HepG2 (cell line): ENCODE results near the gene BYSL. TPM values are rescaled to one million over a fixed set of nuclear protein-coding genes. Genes with fewer than 3 reads are reported as not detected.

Experiments
- CENPT ChIP-seq: sonication (generic); formaldehyde crosslinking; IDR thresholded peaks from 2 replicates; pipeline ENCODE4 v1.8.0; 2022; ENCODE audit warnings: low read depth, mild to moderate bottlenecking, moderate library complexity, missing genetic modification reagents
- CHCHD3 ChIP-seq: sonication (generic); formaldehyde crosslinking; IDR thresholded peaks from 2 replicates; pipeline ENCODE4 v1.8.0; 2022; ENCODE audit warnings: mild to moderate bottlenecking, missing genetic modification reagents, moderate library complexity
- FIP1L1 ChIP-seq: fragments of 200-400 bp; formaldehyde crosslinking; IDR thresholded peaks from 2 replicates; pipeline ENCODE4 v1.6.1; 2018; ENCODE audit warnings: low read depth, mild to moderate bottlenecking, low read length, moderate library complexity, borderline replicate concordance; ENCODE audit not compliant: insufficient read depth
- GABPA ChIP-seq, 2 experiments: IDR thresholded peaks; 2 replicates each; pipeline ENCODE4 v1.6.1; 2011 to 2016; ENCODE audit warnings: low read depth in 2 of 2, low read length in 1 of 2, missing biosample characterization in 1 of 2, missing genetic modification characterization in 1 of 2
- GFI1 ChIP-seq: sonication (generic); formaldehyde crosslinking; IDR thresholded peaks from 2 replicates; pipeline ENCODE4 v1.5.0; 2020; ENCODE audit warnings: missing genetic modification reagents, mild to moderate bottlenecking, borderline replicate concordance
- HNRNPL ChIP-seq: fragments of 200-400 bp; formaldehyde crosslinking; IDR thresholded peaks from 2 replicates; pipeline ENCODE4 v1.6.1; 2017; ENCODE audit warnings: mild to moderate bottlenecking, low read depth, low read length
- MYC ChIP-seq: sonication (generic); formaldehyde crosslinking; IDR thresholded peaks from 2 replicates; pipeline ENCODE4 v1.9.0; 2021; ENCODE audit warnings: missing genetic modification reagents, borderline replicate concordance
- RBM22 ChIP-seq: fragments of 200-400 bp; formaldehyde crosslinking; optimal IDR thresholded peaks from 2 replicates; pipeline ENCODE3; 2017; ENCODE audit warnings: mild to moderate bottlenecking, low read length, moderate library complexity
- TCF12 ChIP-seq, 2 experiments: fragments of 450-650 bp in 1 of 2; sonication (generic) in 1 of 2; formaldehyde crosslinking in 1 of 2; IDR thresholded peaks; 2 replicates each; pipeline versions ENCODE4 v1.6.1 to v1.8.0; 2017 to 2022; ENCODE audit warnings: antibody characterized with exemption in 1 of 2, mild to moderate bottlenecking in 1 of 2, missing genetic modification reagents in 1 of 2, moderate library complexity in 1 of 2
- TRIM24 ChIP-seq: sonication (generic); formaldehyde crosslinking; IDR thresholded peaks from 2 replicates; pipeline ENCODE4 v1.8.0; 2022; ENCODE audit warnings: mild to moderate bottlenecking, missing genetic modification reagents
- ZBTB3 ChIP-seq: sonication (generic); formaldehyde crosslinking; IDR thresholded peaks from 2 replicates; pipeline ENCODE4 v1.4.0; 2020; ENCODE audit warnings: low read depth, mild to moderate bottlenecking, moderate library complexity, missing genetic modification reagents, borderline replicate concordance
- ZKSCAN1 ChIP-seq: fragments of 150-350 bp; IDR thresholded peaks from 2 replicates; pipeline ENCODE4 v1.6.1; 2014; ENCODE audit warnings: low read length
- ZNF138 ChIP-seq: sonication (generic); formaldehyde crosslinking; IDR thresholded peaks from 2 replicates; pipeline ENCODE4 v1.5.0; 2020; ENCODE audit warnings: mild to moderate bottlenecking, low read depth, missing genetic modification reagents
- ZNF160 ChIP-seq: sonication (generic); formaldehyde crosslinking; IDR thresholded peaks from 2 replicates; pipeline ENCODE4 v1.8.0; 2022; ENCODE audit warnings: mild to moderate bottlenecking, inconsistent platforms, missing genetic modification reagents
- ZNF224 ChIP-seq: sonication (generic); formaldehyde crosslinking; IDR thresholded peaks from 2 replicates; pipeline ENCODE4 v1.5.0; 2020; ENCODE audit warnings: mild to moderate bottlenecking, missing genetic modification reagents
- ZNF232 ChIP-seq: sonication (generic); formaldehyde crosslinking; IDR thresholded peaks from 2 replicates; pipeline ENCODE4 v1.4.0; 2020; ENCODE audit warnings: missing genetic modification reagents, borderline replicate concordance
- ZNF292 ChIP-seq: sonication (generic); formaldehyde crosslinking; IDR thresholded peaks from 2 replicates; pipeline ENCODE4 v1.8.1; 2022; ENCODE audit warnings: mild to moderate bottlenecking, low read depth, missing genetic modification reagents, borderline replicate concordance
- ZNF329 ChIP-seq: sonication (generic); formaldehyde crosslinking; IDR thresholded peaks from 2 replicates; pipeline ENCODE4 v1.9.0; 2021; ENCODE audit warnings: low read depth, mild to moderate bottlenecking, missing genetic modification reagents
- polyA plus RNA-seq, 8 experiments: library from polyadenylated mRNA; depleted of rRNA in 3 of 8; stranded (reverse) in 7 of 8; unstranded in 1 of 8; fragments of >200 nt; fragmentation: Illumina TruSeq in 4 of 8; extraction: Trizol in 4 of 8; gene quantifications; 2 replicates each; pipeline versions ENCODE4 v1.2.1 to v1.2.3, GENCODE V29; 2011 to 2016; ENCODE audit warnings: low read depth in 4 of 8, missing spikeins in 1 of 8, mixed read lengths in 1 of 8; ENCODE audit not compliant: insufficient read depth in 1 of 8
- total RNA-seq, 5 experiments: library from RNA; depleted of rRNA; stranded (reverse); fragments of >200 nt; fragmentation: Illumina TruSeq; extraction: Trizol; gene quantifications; 2 replicates each; pipeline ENCODE4 v1.2.3, GENCODE V29; 2016; ENCODE audit warnings: low read depth in 1 of 5
- TF ChIP-seq, protein P1 (sequence below): sonication (generic); formaldehyde crosslinking; IDR thresholded peaks from 2 replicates; pipeline ENCODE4 v1.5.0; 2020; ENCODE audit warnings: mild to moderate bottlenecking, low read depth, missing genetic modification reagents, borderline replicate concordance
- TF ChIP-seq, protein P2 (sequence below): sonication (generic); formaldehyde crosslinking; IDR thresholded peaks from 2 replicates; pipeline ENCODE4 v1.5.0; 2020; ENCODE audit warnings: mild to moderate bottlenecking, missing genetic modification reagents
- TF ChIP-seq, protein P3 (sequence below): sonication (generic); formaldehyde crosslinking; IDR thresholded peaks from 2 replicates; pipeline ENCODE4 v1.4.0; 2020; ENCODE audit warnings: missing genetic modification reagents, mild to moderate bottlenecking, borderline replicate concordance

The BYSL gene
- total and polyA plus RNA-seq, 2 of the 13 experiments (the other 11 are each of a cell fraction or from before 2014, with no cell fraction given): 27.9 to 28.6 TPM

DNA sequence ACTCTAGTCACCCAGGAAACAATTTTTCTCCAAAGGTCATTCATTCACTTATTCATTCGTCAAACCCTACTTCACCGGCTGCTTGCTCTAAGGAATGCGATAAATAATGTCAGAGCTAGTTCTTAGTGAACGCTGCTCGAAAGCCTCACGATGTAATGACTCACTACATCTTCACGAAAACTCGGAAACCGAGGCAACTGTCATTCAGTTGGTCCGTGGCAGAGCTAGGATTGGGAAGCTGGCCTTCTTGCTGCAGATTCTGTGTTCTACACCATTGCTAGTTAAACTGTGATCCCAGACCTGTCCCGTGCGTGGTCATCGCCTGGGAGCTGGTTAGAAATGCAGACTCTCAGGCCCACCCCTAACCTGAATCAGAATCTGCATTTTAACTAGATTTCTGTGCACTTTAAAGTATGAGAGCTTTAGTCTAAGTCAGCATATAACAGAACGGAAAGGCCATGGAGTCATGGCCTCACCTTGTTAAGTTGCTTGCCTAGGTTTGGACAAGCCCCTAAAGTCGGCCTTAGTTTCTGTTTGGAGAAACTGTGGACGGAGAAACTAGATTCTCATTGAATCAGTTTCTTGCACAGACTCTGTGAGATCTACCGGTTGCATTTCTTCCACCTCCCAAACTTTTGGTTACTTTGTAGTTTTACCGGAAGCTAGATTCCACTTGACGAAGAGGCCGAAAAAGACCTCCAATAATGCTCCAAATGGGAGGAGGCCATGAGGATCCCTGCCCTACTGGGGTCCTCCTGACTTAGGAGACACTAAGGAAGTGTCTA, 21.0 kb downstream of the BYSL start (continued):
- no peak for TF ChIP-seq MYC (CRISPR knock-in tag)
- peak; percentile 47; the same call in 1 of the 2 replicates for TF ChIP-seq ZNF138 (CRISPR knock-in tag)
- no peak for TF ChIP-seq ZBTB3 (CRISPR knock-in tag)
- TF ChIP-seq, protein P1, sequence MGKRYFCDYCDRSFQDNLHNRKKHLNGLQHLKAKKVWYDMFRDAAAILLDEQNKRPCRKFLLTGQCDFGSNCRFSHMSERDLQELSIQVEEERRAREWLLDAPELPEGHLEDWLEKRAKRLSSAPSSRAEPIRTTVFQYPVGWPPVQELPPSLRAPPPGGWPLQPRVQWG (CRISPR knock-in tag): no peak
- TF ChIP-seq, protein P2, sequence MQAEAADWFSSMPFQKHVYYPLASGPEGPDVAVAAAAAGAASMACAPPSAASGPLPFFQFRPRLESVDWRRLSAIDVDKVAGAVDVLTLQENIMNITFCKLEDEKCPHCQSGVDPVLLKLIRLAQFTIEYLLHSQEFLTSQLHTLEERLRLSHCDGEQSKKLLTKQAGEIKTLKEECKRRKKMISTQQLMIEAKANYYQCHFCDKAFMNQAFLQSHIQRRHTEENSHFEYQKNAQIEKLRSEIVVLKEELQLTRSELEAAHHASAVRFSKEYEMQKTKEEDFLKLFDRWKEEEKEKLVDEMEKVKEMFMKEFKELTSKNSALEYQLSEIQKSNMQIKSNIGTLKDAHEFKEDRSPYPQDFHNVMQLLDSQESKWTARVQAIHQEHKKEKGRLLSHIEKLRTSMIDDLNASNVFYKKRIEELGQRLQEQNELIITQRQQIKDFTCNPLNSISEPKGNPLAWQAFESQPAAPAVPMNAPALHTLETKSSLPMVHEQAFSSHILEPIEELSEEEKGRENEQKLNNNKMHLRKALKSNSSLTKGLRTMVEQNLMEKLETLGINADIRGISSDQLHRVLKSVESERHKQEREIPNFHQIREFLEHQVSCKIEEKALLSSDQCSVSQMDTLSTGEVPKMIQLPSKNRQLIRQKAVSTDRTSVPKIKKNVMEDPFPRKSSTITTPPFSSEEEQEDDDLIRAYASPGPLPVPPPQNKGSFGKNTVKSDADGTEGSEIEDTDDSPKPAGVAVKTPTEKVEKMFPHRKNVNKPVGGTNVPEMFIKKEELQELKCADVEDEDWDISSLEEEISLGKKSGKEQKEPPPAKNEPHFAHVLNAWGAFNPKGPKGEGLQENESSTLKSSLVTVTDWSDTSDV: 0 out of 2 replicates have a peak, but pooled peaks have one; percentile 29
- no peak for TF ChIP-seq ZNF224 (CRISPR knock-in tag)
- no peak for TF ChIP-seq TCF12 (IDR thresholded peaks at IDR 0.05)
- TF ChIP-seq TCF12 (CRISPR knock-in tag; IDR thresholded peaks at IDR 0.05): no peak
- TF ChIP-seq FIP1L1: no peak
- TF ChIP-seq GABPA (IDR thresholded peaks at IDR 0.05; ENCODE audit: low read depth, low read length): no peak
- peak; percentile 1; the same call in 1 of the 2 replicates for TF ChIP-seq GABPA (CRISPR knock-in tag; IDR thresholded peaks at IDR 0.05; ENCODE audit: low read depth)
- no peak for TF ChIP-seq CHCHD3 (CRISPR knock-in tag)
- no peak for TF ChIP-seq ZNF232
- TF ChIP-seq ZNF160 (CRISPR knock-in tag): no peak
- no peak for TF ChIP-seq RBM22
- no peak for TF ChIP-seq ZNF292 (CRISPR knock-in tag)
- TF ChIP-seq CENPT: no peak
- no peak for TF ChIP-seq ZKSCAN1
- TF ChIP-seq TRIM24 (CRISPR knock-in tag): no peak
- TF ChIP-seq, protein P3, sequence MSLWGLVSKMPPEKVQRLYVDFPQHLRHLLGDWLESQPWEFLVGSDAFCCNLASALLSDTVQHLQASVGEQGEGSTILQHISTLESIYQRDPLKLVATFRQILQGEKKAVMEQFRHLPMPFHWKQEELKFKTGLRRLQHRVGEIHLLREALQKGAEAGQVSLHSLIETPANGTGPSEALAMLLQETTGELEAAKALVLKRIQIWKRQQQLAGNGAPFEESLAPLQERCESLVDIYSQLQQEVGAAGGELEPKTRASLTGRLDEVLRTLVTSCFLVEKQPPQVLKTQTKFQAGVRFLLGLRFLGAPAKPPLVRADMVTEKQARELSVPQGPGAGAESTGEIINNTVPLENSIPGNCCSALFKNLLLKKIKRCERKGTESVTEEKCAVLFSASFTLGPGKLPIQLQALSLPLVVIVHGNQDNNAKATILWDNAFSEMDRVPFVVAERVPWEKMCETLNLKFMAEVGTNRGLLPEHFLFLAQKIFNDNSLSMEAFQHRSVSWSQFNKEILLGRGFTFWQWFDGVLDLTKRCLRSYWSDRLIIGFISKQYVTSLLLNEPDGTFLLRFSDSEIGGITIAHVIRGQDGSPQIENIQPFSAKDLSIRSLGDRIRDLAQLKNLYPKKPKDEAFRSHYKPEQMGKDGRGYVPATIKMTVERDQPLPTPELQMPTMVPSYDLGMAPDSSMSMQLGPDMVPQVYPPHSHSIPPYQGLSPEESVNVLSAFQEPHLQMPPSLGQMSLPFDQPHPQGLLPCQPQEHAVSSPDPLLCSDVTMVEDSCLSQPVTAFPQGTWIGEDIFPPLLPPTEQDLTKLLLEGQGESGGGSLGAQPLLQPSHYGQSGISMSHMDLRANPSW (CRISPR knock-in tag): no peak
- no peak for TF ChIP-seq HNRNPL
- 0 out of 2 replicates have a peak, but pooled peaks have one; percentile 36 for TF ChIP-seq GFI1 (CRISPR knock-in tag)
- no peak for TF ChIP-seq ZNF329 (CRISPR knock-in tag)
